ENCODE data around the gene TBC1D2B.
A peak's percentile ranks its signal among the peaks of the same experiment; 100 is the strongest.

Gene TBC1D2B

GRCh38 chr15:78069462-78070029 lies 8.0 kb downstream of the TBC1D2B start:
- Histone ChIP-seq H3K27me3 (replicated peaks; ENCODE audit: control insufficient read depth, insufficient read depth, low read length) (no peaks in the 10 kb centered on the region), H3K4me3 (replicated peaks; ENCODE audit: low read depth, low read length) (no peak overlapping the region), H3K36me3 (ENCODE audit: control insufficient read depth, insufficient read depth, low read length) (no peaks in the 10 kb centered on the region)
- DNase-seq (ENCODE audit: extremely low read depth, insufficient read length): no peak
- TF ChIP-seq, protein P1, sequence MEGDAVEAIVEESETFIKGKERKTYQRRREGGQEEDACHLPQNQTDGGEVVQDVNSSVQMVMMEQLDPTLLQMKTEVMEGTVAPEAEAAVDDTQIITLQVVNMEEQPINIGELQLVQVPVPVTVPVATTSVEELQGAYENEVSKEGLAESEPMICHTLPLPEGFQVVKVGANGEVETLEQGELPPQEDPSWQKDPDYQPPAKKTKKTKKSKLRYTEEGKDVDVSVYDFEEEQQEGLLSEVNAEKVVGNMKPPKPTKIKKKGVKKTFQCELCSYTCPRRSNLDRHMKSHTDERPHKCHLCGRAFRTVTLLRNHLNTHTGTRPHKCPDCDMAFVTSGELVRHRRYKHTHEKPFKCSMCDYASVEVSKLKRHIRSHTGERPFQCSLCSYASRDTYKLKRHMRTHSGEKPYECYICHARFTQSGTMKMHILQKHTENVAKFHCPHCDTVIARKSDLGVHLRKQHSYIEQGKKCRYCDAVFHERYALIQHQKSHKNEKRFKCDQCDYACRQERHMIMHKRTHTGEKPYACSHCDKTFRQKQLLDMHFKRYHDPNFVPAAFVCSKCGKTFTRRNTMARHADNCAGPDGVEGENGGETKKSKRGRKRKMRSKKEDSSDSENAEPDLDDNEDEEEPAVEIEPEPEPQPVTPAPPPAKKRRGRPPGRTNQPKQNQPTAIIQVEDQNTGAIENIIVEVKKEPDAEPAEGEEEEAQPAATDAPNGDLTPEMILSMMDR (IDR thresholded peaks at IDR 0.05; ENCODE audit: insufficient read depth, low read length, poor library complexity, severe bottlenecking): peak; percentile 18

- Histone ChIP-seq H3K4me3 (replicated peaks; ENCODE audit: low read depth, low read length) (no peak overlapping the region), H3K27me3 (replicated peaks; ENCODE audit: control insufficient read depth, insufficient read depth, low read length) (no peaks in the 10 kb centered on the region), H3K36me3 (ENCODE audit: control insufficient read depth, insufficient read depth, low read length) (no peaks in the 10 kb centered on the region)
- TF ChIP-seq, protein P1 (IDR thresholded peaks at IDR 0.05; ENCODE audit: insufficient read depth, low read length, poor library complexity, severe bottlenecking): peak; percentile 35
- DNase-seq (ENCODE audit: extremely low read depth, insufficient read length): no peak
Measured at GRCh38 chr15:78069052-78069414, 8.5 kb downstream of the TBC1D2B start.

- Histone ChIP-seq H3K36me3 (ENCODE audit: control insufficient read depth, insufficient read depth, low read length) (no peaks in the 10 kb centered on the region), H3K4me3 (replicated peaks; ENCODE audit: low read depth, low read length) (no peak overlapping the region), H3K27me3 (replicated peaks; ENCODE audit: control insufficient read depth, insufficient read depth, low read length) (no peaks in the 10 kb centered on the region)
- DNase-seq (ENCODE audit: extremely low read depth, insufficient read length): no peak
- TF ChIP-seq, protein P1 (IDR thresholded peaks at IDR 0.05; ENCODE audit: insufficient read depth, low read length, poor library complexity, severe bottlenecking): no peak
Measured at GRCh38 chr15:78067328-78068228, 9.9 kb downstream of the TBC1D2B start.

- H3K4me3 ChIP-seq (replicated peaks; ENCODE audit: low read depth, low read length): peak overlapping the region; percentile 49
- H3K27me3 ChIP-seq (replicated peaks; ENCODE audit: control insufficient read depth, insufficient read depth, low read length): no peaks in the 10 kb centered on the region
- H3K36me3 ChIP-seq (ENCODE audit: control insufficient read depth, insufficient read depth, low read length): no peaks in the 10 kb centered on the region
- DNase-seq (ENCODE audit: extremely low read depth, insufficient read length): peak; percentile 56
- TF ChIP-seq, protein P1 (IDR thresholded peaks at IDR 0.05; ENCODE audit: insufficient read depth, low read length, poor library complexity, severe bottlenecking): no peak
Measured at GRCh38 chr15:78065973-78066946, 11.3 kb downstream of the TBC1D2B start.

DNA sequence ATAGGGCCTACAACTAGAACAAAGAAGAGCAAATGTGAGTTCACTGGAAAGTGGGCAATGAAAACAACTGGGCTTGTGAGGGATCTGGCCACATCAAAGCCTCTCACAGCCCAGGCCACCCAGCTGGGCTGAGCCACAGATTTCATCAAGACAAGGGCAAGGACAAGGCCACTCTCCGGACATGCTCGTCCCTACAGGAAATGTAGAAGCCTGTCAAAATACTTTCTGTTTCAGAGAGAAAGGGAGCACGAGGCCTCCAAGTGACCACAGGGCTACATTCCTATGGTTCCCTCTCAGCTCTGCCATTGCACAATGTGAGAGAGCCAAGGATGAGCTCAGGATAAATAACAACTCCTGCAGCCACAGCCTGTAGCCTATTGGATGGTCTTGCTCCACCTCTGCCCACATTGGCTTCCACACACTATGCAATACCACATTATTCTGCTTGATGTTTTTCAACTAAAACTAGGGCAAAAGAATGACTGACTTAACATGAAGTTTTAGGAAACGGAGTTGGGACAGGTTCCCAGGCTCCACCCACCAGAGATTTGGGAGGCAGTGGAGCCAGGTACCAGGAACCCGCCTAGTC lies 12.1 kb downstream of the TBC1D2B start:
- TF ChIP-seq, protein P1 (IDR thresholded peaks at IDR 0.05; ENCODE audit: insufficient read depth, low read length, poor library complexity, severe bottlenecking): no peak
- Histone ChIP-seq H3K36me3 (ENCODE audit: control insufficient read depth, insufficient read depth, low read length) (no peaks in the 10 kb centered on the region), H3K4me3 (replicated peaks; ENCODE audit: low read depth, low read length) (peak overlapping the region; percentile 49), H3K27me3 (replicated peaks; ENCODE audit: control insufficient read depth, insufficient read depth, low read length) (no peaks in the 10 kb centered on the region)
- DNase-seq (ENCODE audit: extremely low read depth, insufficient read length): no peak
